HG02885 (cell line): ENCODE measurements around the gene SRD5A2.

Experiments used
- ATAC-seq: cut with Tn5 transposase; IDR thresholded peaks from one replicate; pipeline ENCODE4 v1.9.1; 2021; ENCODE audit warnings: mild to moderate bottlenecking; ENCODE audit not compliant: unreplicated experiment, poor library complexity

SRD5A2 gene, protein sequence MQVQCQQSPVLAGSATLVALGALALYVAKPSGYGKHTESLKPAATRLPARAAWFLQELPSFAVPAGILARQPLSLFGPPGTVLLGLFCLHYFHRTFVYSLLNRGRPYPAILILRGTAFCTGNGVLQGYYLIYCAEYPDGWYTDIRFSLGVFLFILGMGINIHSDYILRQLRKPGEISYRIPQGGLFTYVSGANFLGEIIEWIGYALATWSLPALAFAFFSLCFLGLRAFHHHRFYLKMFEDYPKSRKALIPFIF

GRCh38 chr2:31580321-31581117, at the start of gene SRD5A2:
Gene SRD5A2, minus strand, starts transcription at chr2:31580938. Its CDS starts 38 bp downstream, at chr2:31580900.
- ATAC-seq, result no peak

DNA sequence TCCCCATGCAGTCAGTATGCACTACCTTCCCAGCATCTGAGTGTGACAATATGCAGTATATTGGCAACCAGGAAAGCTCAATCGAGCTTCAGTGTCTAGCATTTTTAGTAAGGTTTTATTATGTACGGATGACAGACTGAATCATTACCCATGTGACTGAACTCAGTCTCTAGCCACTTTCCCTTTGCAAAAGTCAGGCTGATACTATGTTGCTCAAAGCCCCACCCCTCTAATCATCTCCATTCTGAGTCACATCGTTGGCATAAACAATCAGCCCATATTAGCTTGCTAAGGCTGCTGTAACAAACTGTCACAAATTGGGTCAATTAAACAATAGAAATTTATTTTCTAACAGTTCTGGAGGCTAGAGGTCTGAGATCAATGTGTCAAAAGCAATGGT, 25.8 kb upstream of the SRD5A2 start:
- no peak for ATAC-seq

DNA sequence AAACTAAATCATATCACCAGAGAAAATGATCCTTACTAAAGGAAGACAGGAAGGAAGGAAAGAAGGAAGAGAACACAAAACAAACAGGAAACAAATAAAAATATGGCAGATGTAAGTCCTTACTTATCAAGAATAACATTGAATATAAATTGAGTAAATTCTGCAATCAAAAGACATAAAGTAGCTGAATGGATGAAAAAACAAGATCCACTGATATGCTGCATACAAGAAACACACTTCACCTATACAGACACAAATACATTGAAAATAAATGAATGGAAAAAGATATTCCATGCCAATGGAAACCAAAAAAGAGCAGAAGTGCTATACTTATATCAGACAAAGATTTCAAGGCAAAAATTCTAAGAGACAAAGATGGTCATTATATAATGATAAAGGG, 18.0 kb upstream of the SRD5A2 start:
- ATAC-seq, result no peak

DNA sequence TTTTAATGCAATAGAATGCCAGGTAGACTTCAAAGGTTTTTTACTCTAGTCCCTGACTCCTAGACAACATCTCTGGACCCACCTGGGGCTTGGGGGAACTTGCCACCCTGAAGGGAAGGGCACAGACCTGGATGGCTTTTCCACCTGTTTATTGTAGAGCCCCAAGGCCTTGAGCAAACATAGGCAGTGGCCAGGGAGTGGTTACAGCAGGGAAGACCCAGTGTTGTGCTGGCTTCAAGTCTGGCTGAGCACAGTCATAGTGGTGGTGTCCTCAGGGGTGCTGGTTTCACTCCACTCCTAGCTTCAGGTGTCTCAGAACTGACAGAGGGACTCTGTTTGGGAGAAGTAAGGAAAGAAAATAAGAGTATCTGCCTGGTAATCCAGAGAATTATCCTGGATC, 5.5 kb upstream of the SRD5A2 start:
- ATAC-seq, result no peak

GRCh38 chr2:31581124-31581795, 522 bp upstream of the SRD5A2 start:
- ATAC-seq, result no peak

DNA sequence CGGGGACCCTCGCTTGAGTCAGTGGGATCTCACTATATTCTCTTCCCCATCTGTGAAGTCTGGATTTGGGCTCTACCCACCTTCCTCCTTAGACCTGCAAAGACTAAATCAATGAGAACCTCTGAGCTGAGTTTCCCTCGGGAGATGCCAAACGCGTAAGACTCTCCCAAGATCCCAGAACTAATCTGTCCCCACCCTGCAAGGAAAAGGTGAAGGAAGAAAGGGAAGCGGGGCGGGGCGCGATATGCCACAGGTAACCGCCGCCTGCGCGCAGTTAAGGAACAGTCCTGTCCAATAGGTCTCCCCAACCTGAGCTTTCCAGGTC, 780 bp downstream of the SRD5A2 start:
- ATAC-seq, result no peak

DNA sequence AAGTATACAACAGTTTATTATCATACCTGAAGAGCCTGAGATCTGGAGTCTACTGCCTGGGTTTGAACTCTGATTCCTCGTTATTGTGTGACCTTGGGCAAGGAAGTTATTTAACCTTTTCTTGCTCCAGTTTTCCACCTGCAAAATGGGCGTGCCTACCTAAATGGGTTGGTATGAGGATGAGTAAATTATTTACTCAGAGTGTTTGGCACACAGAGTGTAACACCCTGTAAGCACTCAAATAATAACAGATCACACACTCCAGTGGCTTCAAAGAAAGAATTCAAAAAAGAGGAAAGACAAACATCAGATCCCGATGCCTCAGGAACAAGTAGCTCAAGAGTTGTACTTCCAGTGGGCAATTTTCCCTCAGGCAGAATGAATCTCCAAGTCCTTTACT, 2.4 kb downstream of the SRD5A2 start:
- no peak for ATAC-seq

- no peak for ATAC-seq
Observed at GRCh38 chr2:31577143-31577542, 3.6 kb downstream of the SRD5A2 start.

- no peak for ATAC-seq
Observed at GRCh38 chr2:31568585-31569201, 12.0 kb downstream of the SRD5A2 start.

GRCh38 chr2:31567679-31568078, 13.1 kb downstream of the SRD5A2 start:
- ATAC-seq, result no peak

GRCh38 chr2:31563273-31563839, 17.4 kb downstream of the SRD5A2 start:
- no peak for ATAC-seq

GRCh38 chr2:31561823-31562222, 18.9 kb downstream of the SRD5A2 start:
- no peak for ATAC-seq

DNA sequence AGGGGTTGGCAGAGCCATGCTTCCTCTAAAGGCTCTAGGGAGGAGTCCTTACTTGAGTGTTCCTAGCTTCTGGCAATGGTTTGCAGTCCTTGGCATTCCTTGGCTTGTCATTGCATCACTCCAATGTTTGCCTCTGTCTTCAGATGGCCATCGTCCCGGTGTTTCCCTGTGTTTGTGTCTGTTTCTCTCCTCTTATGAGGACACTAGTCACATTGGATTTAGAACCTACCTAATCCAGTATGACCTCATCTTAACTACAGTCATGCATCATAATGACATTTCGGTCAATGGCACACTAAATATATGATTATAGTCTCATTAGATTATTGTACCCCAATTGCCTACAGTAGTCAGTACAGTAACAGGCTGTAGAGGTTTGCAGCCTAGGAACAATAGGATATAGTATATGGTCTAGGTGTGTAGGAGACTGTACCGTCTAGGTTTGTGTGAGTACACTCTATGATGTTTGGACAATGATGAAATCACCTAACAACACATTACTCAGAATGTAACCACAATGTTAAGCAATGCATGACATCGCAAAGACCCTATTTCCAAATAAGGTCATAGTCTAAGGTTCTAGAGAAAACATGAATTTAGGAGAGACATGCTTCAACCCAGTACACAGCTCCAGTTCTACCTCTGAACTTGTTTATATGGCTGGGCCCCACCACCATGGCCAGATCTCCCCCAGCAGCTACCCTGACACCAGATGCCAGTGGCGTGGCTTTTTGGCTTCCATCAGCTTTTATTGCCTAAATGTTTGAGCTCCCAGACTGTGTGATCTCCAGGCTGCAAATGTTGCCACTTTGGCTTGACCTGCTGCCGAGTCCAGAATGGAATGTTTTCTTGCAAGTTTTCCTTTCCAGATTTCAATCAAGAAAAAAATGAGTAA, 22.1 kb downstream of the SRD5A2 start:
- ATAC-seq, result no peak

- no peak for ATAC-seq
Observed at GRCh38 chr2:31556940-31557339, 23.8 kb downstream of the SRD5A2 start.

DNA sequence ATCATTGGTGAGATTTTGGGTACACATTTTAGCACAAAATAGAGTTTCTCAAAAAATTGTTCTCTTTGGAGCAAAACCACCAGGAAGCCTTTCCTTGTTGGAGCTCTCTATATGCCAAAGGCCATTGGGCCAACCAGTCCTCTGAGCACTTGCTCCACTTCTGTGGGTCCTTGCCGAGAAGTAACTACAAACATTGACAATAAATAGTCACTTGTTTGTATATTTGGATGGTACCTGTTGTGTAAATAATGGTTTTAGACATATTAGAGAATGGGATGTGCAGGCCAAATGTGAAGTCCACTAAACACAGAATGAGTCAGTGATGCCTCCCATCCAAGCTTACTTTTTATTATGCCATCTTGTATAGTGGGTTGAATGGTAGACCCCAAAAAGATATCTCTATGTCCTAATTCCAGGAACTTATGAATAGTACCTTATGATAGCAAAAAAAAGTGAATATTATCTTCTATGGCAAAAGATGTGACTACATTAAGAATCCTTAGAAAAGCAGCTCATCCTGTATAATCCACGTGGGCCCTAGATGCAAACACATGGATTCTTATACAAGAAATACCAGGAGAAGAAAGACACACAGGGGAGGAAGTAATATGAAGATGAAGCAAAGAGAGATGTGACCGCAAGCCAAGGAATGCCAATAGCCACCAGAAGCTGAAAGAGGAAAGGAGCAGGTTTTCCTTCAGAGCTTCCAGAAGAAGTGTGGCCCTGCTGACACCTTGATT, 24.6 kb downstream of the SRD5A2 start:
- no peak for ATAC-seq

GRCh38 chr2:31553362-31553761, 27.4 kb downstream of the SRD5A2 start:
- ATAC-seq, result no peak

- no peak for ATAC-seq
Observed at GRCh38 chr2:31547485-31547884, 33.3 kb downstream of the SRD5A2 start.

GRCh38 chr2:31541853-31542252, 38.9 kb downstream of the SRD5A2 start:
- no peak for ATAC-seq

- no peak for ATAC-seq
Observed at GRCh38 chr2:31539505-31539904, 41.2 kb downstream of the SRD5A2 start.
